HG03060 (cell line): Measurements from ENCODE around the gene EIF2B4.

Source experiments
- ATAC-seq: cut with Tn5 transposase; IDR thresholded peaks from one replicate; pipeline ENCODE4 v1.9.1; 2021; ENCODE audit warnings: low read depth, moderate number of reproducible peaks; ENCODE audit not compliant: unreplicated experiment

The EIF2B4 gene

DNA sequence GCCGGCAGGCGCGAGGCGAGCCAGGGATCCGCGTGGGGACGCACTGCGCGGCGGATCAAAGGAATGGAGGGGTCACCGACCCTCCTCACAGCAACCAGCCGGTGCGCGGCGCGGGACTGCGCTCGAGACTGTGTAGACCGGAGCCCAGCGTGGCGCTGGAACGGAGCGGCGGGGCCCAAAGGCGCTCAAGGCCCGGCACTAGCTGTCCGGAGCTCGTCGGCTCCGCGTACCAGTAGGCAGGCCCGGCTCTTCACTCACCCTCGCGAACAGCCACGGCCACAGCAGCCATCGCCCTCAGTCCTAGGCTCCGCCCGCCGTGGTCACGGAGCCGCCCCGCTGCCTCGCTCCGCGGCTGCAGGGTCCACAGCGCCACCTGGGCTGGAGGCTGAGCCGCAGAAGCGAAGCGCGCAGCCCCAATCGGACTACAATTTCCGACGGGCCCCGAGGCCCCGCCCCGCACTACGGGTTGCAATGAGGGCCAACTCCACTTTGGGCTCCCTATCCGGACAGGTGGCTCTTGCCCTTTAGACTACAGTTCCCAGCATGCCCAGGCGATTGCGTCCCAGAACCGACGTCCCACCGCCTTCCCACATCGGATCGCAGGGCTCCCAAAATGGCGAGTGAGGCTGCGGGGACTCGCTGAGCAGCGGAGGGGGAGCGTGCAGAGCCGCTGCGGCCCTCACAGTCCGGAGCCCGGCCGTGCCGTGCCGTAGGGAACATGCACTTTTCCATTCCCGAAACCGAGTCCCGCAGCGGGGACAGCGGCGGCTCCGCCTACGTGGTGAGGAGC is at the start of gene EIF2B4, which contains the start of gene SNX17:
EIF2B4 (minus strand) TSS at position 313 of the 790 bp plus-strand sequence; CDS start at position 289, 24 bp downstream.
SNX17 (plus strand) TSS at position 591 of the 790 bp plus-strand sequence; CDS start at position 719, 128 bp downstream.
- ATAC-seq = peak; percentile 74

GRCh38 chr2:27416151-27416550 is 46.0 kb upstream of the EIF2B4 start:
- no peak for ATAC-seq

GRCh38 chr2:27412419-27413152 is 42.4 kb upstream of the EIF2B4 start:
- ATAC-seq = no peak

DNA sequence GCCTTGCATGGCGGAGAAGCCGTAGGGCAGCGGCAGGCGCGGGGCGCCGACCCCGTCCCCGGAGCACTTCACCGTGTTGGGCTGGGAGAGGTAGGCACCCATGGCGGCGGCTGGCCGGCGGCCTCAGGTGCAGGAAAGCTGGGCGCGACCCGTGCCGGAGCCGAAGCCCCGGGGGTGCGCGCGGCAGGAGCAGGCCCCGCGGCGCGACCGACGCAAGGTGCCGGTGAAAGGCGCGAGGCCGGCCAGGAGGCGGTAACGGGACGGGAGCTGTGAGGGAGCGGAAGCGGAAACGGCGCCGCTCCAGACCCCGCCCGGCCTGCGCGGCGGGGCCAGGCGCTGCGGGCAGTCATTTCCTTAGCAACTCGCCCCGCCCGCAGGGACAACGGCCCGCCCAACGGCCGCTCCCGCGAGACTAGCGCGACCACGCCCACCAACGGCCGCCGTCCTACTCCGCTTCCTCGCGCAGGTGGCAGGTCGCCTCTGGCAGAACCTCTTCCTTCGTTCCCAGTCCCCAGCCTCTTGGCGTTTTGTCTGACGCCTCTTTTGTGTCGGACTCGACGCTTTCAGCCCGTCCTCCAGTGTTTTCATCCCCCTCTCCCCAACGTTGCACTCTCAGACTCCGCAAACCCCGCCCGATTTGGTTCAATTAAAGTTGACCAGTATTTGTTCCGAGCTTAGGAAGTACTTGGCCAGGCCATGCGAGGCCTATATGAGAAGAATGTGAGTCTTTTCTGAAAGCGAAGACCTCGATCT is 39.4 kb upstream of the EIF2B4 start, which contains the start of gene PPM1G:
PPM1G (minus strand) TSS at position 271 of the 753 bp plus-strand sequence; CDS start at position 102, 169 bp downstream.
- ATAC-seq = peak; percentile 73

- ATAC-seq = no peak
Measured at GRCh38 chr2:27408601-27409320, 38.6 kb upstream of the EIF2B4 start.

DNA sequence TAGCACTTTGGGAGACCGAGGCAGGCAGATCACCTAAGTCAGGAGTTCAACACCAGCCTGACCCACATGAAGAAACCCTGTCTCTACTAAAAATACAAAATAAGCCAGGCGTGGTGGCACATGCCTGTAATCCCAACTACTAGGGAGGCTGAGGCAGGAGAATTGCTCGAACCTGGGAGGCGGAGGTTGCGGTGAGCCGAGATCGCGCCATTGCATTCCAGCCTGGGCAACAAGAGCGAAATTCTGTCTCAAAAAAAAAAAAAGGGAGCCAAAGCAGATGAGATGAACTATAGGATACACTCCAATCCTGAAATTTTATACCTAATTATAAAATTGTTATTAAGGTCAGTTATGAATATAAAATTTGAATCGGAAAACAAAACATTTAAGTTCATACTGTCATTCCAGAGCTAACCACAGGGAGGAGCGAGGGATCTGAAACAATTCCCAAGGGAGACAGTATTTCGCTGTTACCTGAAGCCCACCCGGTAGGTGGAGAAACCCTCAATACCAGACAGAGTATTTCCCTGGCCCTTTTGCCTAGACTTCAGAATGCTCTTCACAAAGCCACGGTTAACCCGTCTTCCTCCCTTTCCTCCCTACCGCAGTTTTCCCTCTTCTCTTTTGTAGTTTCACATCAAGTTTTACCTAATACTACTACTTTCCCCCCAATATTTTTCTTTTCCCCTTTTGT is 37.8 kb upstream of the EIF2B4 start:
- no peak for ATAC-seq

DNA sequence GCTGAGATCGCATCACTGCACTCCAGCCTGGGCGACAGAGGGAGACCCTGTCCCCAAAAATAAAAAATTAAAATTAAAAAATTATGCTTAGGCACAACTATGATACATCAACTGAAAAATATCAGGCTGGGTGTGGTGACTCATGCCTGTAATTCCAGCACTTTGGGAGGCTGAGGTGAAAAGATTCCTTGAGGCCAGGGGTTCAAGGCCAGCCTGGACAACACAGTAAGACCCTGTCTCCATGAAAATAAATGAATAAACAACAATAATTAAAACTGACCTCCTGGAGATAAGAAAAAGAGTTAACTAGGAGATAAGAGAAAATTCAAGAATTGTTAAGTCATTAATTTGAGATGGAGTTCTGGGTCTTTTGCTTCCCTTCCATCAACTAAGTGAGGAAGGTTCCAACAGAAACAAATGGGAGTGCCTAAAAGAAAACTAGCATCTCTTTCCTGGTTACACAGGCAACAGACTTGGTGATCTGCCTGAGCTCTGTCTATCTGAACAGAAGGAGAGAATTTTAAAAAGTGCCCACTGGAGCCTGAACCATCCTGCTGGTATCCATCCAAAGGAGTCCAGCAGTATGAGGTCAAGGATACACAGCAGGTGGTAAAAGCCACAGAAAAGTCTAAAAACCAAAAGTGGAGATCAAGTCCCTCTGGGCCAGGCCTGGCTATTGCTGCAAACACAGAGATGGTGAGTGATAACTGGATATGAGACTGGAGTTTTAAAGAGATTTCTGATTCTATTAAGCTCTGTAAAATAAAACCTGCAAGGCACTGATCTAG is 30.4 kb upstream of the EIF2B4 start:
- no peak for ATAC-seq

GRCh38 chr2:27398962-27399361 is 28.8 kb upstream of the EIF2B4 start:
- ATAC-seq = no peak

GRCh38 chr2:27393225-27393624 is 23.1 kb upstream of the EIF2B4 start:
- ATAC-seq = no peak

DNA sequence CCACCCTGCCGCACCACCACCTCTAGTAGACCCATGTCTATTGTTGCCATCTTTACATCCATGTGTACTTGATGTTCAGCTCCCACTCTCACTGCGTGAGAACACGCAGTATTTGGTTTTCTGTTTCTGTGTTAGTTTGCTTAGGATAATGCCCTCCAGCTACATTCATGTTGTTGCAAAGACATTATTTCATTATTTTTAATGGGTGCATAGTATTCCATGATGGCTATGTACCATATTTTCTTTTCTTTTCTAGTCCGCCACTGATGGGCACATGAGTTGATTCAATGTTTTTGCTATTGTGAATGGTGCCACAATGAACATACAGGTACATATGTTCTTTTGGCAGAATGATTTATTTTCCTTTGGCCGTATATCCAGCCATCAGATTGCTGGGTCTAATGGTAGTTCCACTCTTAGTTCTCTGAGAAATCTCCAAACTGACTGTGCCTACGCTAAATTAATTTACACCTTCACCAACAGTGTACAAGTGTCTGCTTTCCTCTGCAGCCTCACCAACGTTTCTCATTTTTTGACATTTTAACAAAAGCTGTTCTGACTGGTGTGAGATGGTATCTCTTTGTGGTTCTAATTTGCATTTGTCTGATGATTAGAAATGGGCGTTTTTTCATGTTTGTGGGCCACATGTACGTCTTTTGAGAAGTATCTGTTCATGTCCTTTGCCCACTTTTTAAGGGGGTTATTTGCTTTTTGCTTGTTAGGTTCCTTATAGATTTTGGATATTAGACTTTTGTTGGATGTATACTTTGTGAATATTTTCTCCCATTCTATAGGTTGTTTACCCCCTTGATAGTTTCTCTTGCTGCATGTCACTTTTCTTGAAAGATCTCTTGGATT is 20.9 kb upstream of the EIF2B4 start:
- ATAC-seq = no peak

DNA sequence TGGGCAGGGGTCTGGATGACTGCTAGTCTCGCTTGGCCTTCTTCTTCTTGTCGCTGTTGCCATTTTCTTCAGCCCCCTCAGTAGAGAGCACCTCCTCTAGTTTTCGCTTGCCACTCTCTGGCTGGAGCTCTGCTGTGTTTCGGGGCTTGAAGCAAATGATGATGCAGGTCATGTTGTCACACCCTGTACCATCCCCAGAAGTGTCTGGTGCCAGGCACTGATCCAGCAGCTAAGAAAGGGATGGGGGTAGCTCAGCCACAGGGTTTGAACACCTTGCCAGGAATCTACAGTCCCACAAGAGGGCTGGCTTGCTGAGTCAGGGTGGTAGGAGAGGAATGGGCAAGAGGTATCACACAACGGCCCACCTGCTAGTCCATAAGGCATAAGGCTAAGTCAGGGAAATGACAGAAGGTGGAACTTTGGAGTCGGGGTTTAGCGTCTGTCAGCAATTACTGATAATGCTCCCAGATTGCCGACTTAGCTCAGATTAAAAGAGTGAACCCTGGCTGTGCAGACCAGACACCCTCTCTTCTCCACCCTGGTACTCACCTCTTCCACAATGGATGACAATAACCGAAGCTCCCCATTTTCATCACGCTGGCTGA is 11.5 kb upstream of the EIF2B4 start:
- ATAC-seq = no peak

DNA sequence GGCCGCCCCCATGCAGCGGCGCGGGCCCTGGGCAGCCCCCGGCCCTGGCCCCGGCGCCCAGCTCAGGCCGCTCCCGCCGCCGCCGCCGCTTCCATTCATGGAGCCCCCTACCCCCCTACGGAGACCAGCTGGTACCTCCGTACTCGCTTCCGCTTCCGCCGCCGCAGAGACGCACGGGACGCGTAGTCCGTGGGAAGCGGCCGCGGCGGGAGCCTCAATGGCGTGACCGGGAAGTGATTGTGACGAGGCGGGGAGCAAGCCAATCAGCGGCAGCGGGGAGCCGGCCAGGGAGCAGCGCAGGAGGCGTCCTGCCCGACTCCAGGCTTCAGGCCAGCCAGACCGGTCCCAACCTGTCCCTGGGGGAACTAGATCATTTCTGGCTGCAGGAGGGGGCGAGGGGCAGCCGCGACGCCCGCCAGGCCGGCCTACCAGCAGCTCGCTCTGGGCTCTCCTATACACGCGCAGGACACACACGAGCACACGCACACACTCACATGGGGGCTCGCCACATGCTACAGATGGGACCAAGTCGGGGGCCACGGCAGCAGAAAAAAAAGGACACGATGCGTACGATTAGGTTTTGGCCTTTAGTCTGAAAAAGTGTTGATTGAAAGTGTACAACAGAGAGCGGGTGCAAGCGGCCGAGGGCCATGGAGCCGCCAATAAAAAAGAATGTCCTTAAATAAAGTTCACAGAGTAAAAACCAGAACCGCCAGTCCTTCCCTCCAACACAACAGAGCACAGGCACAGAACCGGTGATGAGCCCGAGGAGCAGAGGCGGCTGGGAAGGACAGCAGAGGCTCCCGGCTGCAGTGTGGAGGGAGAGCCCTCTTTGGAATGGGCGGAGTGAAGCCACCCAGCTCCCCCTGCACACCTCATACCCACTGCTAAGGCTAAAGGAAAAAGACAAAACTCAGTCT is 10.7 kb upstream of the EIF2B4 start, which contains the start of gene ZNF513:
ZNF513 (minus strand) TSS at position 109 of the 920 bp plus-strand sequence. CDS start 208 bp downstream, outside the sequence.
- peak; percentile 58 for ATAC-seq

- ATAC-seq = no peak
Measured at GRCh38 chr2:27379836-27380625, 9.9 kb upstream of the EIF2B4 start.

DNA sequence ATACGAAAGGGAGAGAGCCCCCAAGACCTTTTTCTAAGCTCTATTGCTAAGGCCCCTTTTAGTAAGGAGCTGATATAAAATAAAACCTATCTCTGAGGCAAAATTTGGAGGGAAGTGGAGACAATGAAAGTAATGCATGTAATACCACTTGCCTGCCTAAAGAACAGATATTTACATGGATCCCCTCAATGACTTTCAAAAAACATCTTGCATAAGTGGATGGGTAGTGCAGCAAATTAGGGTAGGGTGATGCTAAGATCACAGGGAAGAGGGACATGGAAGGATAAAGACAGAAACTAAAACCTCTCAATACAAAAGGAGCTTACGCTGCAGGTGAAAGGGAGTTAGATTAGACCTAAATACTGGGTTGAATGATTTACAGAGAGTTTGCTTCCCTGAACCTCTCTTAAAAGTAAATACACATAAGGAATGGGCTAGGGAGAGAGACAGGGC is 9.3 kb upstream of the EIF2B4 start:
- no peak for ATAC-seq

DNA sequence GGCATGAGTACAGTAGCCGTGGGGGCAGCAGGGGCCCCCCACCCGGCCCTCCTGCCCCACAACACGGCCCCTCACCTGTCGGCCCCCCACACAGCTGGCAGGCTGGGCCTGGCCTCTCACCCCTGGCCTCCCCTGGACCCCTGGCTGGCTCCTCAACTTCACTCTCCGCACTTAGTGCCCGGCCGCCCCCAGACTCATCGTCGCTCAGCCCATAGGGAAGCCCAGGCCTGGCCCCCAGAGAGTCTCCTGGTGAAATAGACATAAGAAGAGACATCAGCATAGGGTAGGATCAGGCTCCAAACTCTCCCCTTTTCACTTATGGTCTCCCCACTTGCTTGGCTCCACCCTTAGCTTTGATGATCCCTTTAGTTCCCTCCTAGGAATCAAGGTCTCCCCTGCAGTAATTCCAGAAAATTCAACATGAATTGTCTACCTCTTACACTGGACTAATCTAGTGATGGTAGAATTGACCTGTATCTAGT is 8.7 kb upstream of the EIF2B4 start:
- ATAC-seq = no peak
